ENCODE measurements around the gene ATP11B. TPM values are rescaled to one million over a fixed set of nuclear protein-coding genes. Genes with fewer than 3 reads are reported as not detected.

The ATP11B gene
- total and polyA plus RNA-seq, 2 experiments from 2014 or later: 19.8 to 60.5 TPM

- peaks cover 77% of the 10 kb centered on the region for H3K79me2 ChIP-seq
- WGBS (ENCODE audit: low lambda C conversion rate, missing lambda C conversion rate): 85% methylated on average over 6 of the region's 6 CpGs
- no peaks in the 10 kb centered on the region for H3K36me3 ChIP-seq (replicated peaks; ENCODE audit: insufficient read depth, low read depth)
- H3K4me3 ChIP-seq: no peak overlapping the region
- no peak overlapping the region for H3K4me2 ChIP-seq
- H3K9me3 ChIP-seq (ENCODE audit: low read depth): no peaks in the 10 kb centered on the region
- H3K27me3 ChIP-seq: no peaks in the 10 kb centered on the region
- H3K9me2 ChIP-seq (replicated peaks; ENCODE audit: insufficient read depth): no peaks in the 10 kb centered on the region
- no peak for DNase-seq (ENCODE audit: low spot score)
- H2AFZ ChIP-seq: no peak overlapping the region
- H3K27ac ChIP-seq: no peak overlapping the region
- H4K20me1 ChIP-seq (ENCODE audit: insufficient read depth, poor library complexity, severe bottlenecking): peaks cover 28% of the 10 kb centered on the region
- TF ChIP-seq EZH2phosphoT487 (IDR thresholded peaks at IDR 0.05; ENCODE audit: low read depth, severe bottlenecking, unreplicated experiment) (no peak), EZH2 (IDR thresholded peaks at IDR 0.05; ENCODE audit: borderline replicate concordance) (no peak), CTCF (IDR thresholded peaks at IDR 0.05; ENCODE audit: poor library complexity) (no peak)
- H3K4me1 ChIP-seq (ENCODE audit: insufficient read depth): peaks cover 8% of the 10 kb centered on the region
Measured at GRCh38 chr3:182967218-182968204, 174.2 kb downstream of the ATP11B start.

GRCh38 chr3:182969277-182969676 is 176.0 kb downstream of the ATP11B start:
- TF ChIP-seq EZH2phosphoT487 (IDR thresholded peaks at IDR 0.05; ENCODE audit: low read depth, severe bottlenecking, unreplicated experiment) (no peak), EZH2 (IDR thresholded peaks at IDR 0.05; ENCODE audit: borderline replicate concordance) (no peak), CTCF (IDR thresholded peaks at IDR 0.05; ENCODE audit: poor library complexity) (no peak)
- Histone ChIP-seq H3K9me3 (ENCODE audit: low read depth) (no peaks in the 10 kb centered on the region), H3K4me3 (no peak overlapping the region), H3K27me3 (no peaks in the 10 kb centered on the region), H3K79me2 (peaks cover 95% of the 10 kb centered on the region), H4K20me1 (ENCODE audit: insufficient read depth, poor library complexity, severe bottlenecking) (peaks cover 28% of the 10 kb centered on the region), H2AFZ (no peak overlapping the region), H3K27ac (no peak overlapping the region), H3K4me2 (no peak overlapping the region), H3K36me3 (replicated peaks; ENCODE audit: insufficient read depth, low read depth) (no peaks in the 10 kb centered on the region), H3K9me2 (replicated peaks; ENCODE audit: insufficient read depth) (no peaks in the 10 kb centered on the region), H3K4me1 (ENCODE audit: insufficient read depth) (peaks cover 8% of the 10 kb centered on the region)
- DNase-seq (ENCODE audit: low spot score): no peak

DNA sequence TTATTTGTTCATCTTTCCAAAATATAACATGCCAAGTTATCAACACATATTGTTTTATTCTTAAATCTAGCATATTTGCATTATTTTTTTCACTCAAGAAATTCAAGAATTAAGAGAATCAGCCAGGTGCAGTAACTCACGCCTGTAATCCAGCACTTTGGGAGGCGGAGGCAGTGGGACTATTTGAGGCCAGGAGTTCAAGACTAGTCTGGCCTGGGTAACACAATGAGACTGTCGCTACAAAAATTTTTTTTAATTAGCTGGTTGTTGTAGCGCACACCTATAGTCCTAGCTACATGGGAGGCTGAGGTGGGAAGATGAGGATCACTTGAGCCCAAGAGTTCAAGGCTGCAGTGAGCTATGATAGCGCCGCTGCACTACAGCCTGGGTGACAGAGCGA is 176.5 kb downstream of the ATP11B start:
- peaks cover 8% of the 10 kb centered on the region for H3K4me1 ChIP-seq (ENCODE audit: insufficient read depth)
- H3K4me3 ChIP-seq: no peak overlapping the region
- no peak for DNase-seq (ENCODE audit: low spot score)
- no peaks in the 10 kb centered on the region for H3K9me3 ChIP-seq (ENCODE audit: low read depth)
- TF ChIP-seq EZH2 (IDR thresholded peaks at IDR 0.05; ENCODE audit: borderline replicate concordance): no peak
- TF ChIP-seq EZH2phosphoT487 (IDR thresholded peaks at IDR 0.05; ENCODE audit: low read depth, severe bottlenecking, unreplicated experiment): no peak
- TF ChIP-seq CTCF (IDR thresholded peaks at IDR 0.05; ENCODE audit: poor library complexity): no peak
- H3K9me2 ChIP-seq (replicated peaks; ENCODE audit: insufficient read depth): no peaks in the 10 kb centered on the region
- no peak overlapping the region for H2AFZ ChIP-seq
- H3K4me2 ChIP-seq: no peak overlapping the region
- peaks cover 28% of the 10 kb centered on the region for H4K20me1 ChIP-seq (ENCODE audit: insufficient read depth, poor library complexity, severe bottlenecking)
- 96% methylated on average over 7 of the region's 7 CpGs for WGBS (ENCODE audit: low lambda C conversion rate, missing lambda C conversion rate)
- peaks cover 98% of the 10 kb centered on the region for H3K79me2 ChIP-seq
- H3K27ac ChIP-seq: no peak overlapping the region
- H3K36me3 ChIP-seq (replicated peaks; ENCODE audit: insufficient read depth, low read depth): no peaks in the 10 kb centered on the region
- H3K27me3 ChIP-seq: no peaks in the 10 kb centered on the region

All from hepatocyte (in vitro differentiated cells).